C4-2B (cell line): ENCODE results near the gene DDIT3.

Experiments used
- H3K27ac ChIP-seq: fragments of 450-650 bp; 2 replicates; pipeline ENCODE4 v1.5.1; 2017
- CTCF ChIP-seq: fragments of 450-650 bp; conservative IDR thresholded peaks from 2 replicates; pipeline ENCODE4 v1.5.1; 2017; ENCODE audit warnings: mild to moderate bottlenecking
- ZFX ChIP-seq: fragments of 450-650 bp; IDR thresholded peaks from 2 replicates; pipeline ENCODE4 v1.6.1; 2017

Gene DDIT3

GRCh38 chr12:57470286-57470969 lies 49.9 kb downstream of the DDIT3 start:
- TF ChIP-seq ZFX: no peak
- TF ChIP-seq CTCF: no peak
- H3K27ac ChIP-seq: no peak overlapping the region

GRCh38 chr12:57469296-57470164 lies 50.8 kb downstream of the DDIT3 start:
- no peak overlapping the region for H3K27ac ChIP-seq
- no peak for TF ChIP-seq CTCF
- TF ChIP-seq ZFX: no peak

GRCh38 chr12:57467915-57468314 lies 52.4 kb downstream of the DDIT3 start:
- TF ChIP-seq ZFX (no peak), CTCF (no peak)
- H3K27ac ChIP-seq: no peak overlapping the region

- no peak for TF ChIP-seq CTCF
- no peak overlapping the region for H3K27ac ChIP-seq
Observed at GRCh38 chr12:57467212-57467874, 53.0 kb downstream of the DDIT3 start.
